ENCODE measurements around the gene CALM3.
A peak's percentile ranks its signal among the peaks of the same experiment; 100 is the strongest.

Gene CALM3

DNA sequence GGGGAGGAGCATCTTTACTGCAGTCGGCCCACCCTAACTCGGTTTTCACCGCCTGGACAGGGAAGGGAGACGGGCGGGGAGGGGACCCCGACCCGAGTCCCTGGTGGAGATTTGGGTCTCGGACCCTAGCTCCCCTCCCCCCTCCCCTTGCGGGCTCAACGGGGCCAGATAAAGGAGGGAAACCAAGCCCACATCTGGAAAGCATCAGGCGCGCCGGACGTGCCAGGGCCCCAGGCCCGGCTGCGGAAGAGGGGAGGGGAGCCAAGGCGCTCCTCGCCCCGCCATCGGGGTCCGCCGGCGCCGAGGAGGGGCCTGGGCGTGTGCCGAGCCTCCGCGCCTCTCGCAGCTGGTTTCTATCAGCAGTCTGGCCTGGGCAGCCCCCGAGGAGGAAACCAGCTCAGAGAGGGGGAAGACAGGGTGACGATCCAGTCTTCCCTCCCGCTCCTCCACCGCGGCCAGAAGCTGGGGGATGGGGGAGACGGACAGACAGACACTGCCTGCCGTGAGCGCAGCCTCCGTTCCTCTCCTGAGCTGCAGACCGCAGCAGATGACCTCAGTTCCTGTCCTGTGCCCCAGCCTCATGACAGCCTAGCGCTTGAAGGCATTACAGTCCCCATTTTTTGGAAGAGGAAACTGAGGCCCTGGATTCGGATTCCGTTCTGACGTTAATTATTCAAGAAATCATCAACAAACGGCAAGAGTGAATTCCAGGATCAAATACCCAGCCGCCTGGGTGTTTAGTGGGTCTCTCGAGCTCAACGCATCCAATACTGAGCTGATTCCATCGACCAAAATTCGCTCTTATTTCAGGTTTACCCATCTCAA lies 38.4 kb downstream of the CALM3 start:
- peak; percentile 58 to 64 for DNase-seq

DNA sequence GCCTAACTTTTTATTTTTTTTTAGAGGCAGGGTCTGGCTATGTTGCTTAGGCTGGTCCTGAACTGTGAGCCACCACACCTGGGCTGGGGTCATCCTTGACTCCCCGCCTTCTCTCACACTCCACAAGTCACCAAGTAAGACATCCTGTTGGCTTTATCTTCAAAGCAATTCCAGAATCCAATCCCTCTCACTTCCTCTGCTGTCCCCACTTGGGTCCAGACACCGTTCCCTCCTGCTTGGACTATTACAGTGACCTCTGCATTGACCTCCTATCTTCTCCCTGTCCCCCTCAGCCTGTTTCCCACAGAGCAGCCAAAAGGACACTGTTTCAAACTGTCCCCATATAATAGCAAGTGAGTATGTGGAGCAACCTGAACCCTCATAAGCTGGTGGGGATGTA lies 39.5 kb downstream of the CALM3 start:
- no peak for DNase-seq

DNA sequence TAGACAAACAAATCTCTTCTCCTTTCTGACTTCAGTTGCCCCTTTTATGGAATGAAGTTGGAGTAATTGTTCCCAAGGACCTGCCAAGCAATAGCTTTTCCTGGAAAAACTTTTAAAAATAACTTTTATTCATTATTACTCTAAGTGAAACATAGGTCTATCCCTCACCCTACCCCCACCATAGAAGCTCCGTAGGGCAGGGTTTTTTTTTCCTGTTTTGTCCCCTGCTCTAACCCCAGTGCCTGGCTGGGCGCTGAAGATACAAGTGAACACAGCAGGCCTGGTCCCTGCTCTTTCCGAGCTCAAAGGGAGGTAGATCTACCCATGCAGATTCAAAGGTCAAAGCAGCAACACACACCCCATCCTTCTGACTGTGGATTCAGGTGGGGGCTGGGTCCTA lies 43.6 kb downstream of the CALM3 start:
- no peak for DNase-seq

DNA sequence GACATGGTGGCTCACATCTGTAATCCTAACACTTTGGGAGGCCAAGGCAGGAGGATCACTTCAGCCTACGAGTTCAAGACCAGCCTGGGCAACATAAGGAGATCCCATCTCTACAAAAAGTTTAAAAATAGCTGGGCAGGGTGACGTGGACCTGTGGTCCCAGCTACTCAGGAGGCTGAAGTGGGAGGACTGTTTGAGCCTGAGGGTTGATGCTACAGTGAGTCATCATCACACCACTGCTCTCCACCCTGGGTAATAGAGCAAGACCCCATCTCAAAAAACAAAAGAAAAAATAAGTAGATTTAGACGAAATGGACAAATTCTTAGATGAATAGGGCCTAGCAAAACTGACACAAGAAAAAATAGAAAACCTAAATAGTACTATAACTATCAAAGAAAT lies 45.3 kb downstream of the CALM3 start:
- DNase-seq, result no peak

DNA sequence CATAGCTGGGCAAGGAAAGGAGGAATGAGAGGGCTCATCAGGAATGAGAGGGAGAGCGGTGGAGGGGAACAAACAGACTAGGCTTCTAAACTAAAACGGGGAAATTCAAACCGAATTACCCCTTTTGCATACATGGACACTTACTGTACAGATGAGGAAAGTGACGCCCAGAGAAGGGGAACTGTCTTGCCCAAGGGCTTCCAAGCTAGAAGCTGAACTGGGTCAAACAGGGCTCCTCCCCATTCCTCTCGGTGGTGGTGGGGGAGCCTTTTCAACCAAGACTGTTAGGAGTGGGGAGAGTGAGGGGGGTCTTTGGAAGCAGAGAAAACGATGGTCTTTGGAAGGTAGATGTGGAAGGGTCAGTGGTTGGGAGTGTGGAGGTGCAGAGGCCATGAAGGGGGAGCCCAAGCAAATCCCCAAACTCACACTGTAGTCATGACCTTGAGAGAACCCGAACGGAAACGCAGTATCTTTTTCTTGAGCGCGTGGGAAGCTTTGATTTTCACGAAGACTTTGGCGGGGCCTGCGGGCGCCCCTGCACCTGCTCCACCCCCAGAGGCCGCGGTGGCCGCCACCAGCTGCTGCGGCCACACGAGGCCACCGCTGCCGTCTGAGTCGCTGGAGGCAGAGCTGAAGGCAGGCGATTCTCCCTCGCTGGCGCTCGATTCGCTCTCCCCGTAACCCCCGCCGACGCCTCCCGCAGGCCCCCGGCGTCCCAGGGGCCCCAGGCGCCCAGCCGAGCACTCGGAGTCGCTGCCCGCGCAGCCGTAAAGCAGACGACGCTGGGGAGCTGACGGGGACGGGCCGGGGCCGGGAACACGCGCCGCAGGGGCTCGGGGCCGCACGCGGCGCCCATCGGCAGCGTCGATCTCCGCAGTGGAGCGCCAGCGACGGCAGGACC lies 47.2 kb downstream of the CALM3 start:
- no peak for DNase-seq

DNA sequence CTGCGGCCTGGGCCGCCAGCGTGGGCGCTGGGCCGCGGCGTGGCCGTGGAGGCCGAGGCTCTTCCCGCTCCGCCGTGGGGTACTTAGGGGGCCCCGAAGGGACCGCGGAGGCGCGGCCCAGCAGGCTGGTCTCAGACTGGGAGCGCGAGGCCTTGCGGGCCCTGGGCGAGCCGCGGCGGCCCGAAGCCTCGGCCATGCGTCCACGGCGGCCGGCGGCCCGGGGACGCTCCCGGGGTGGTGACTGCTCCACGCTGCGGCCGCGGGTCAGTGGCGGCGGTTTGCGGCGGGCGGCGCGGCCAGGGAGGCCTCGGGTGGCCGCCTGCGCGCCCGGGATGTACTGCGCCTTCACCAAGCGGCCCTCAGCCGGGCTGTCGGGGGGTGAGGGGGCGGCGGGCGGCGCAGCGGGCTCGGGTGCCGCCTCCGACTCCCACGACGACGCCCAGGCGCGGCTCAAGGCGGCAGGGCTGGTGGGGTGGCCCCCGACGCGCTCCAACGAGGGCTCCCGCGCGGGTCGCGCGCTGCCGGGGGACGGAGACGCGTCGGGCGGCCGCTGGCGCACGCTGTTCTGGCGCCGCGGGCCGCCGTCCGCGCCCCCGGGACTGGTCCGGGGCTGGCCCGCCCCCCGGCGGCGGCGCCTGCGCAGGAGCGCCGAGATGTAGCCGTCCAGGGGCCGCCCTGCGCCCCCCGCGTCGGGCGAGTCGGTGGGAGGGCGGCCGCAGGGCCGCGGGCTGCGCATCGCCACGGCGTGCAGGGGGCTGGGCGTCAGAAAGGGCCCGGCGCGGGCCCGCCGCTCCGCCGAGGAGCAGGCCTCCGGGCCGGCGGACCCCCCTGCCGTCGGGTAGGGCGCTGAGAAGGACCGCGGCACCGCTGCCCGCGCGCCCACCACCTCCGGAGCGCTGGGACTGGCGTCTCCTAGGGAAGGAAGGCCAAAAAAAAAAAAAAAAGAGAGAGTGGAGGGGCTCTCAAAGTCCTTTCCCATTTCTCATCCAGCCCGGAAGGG lies 48.1 kb downstream of the CALM3 start:
- no peak for DNase-seq

DNA sequence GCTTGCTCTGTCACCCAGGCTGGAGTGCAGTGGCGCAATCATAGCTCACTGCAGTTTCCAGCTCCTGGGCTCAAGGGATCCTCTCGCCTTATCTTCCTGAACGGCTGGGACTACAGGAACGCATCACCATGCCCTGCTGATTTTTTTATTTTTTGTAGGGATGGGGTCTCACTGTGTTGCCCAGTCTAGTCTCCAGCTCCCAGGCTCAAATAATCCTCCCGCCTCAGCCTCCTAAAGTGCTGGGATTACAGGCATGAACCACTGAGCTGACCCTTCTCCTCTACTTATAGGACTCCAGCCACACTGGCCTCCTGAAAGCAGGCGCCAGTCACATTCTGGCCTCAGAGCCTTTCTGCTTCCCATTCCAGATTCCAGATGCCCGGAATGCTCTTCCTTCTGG lies 49.3 kb downstream of the CALM3 start:
- no peak for DNase-seq

DNA sequence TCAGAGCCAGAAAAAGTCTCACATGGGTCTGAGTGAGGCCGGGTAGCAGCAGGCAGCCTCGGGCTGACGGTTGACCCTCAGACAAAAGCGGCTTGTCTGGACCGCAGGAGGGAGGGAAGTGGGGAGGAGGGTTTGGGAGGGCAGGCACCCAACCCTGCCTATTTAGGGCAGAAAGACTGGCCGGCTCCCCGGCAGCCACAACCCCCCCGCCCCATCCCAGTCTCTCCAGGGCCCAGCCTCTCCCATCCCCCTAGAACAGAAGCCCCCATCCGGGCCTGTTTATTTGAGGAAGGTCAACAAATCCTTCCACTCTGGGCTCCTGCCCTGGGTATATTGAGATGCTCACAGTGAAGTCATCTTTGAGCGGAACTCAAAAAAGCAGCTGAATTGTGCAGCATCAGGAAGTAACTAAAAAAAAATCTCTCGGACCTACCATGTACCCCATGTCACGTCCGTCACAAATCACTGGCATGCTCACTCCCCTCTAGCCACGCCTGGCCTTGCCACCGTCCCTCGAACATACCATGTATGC lies 53.6 kb downstream of the CALM3 start:
- DNase-seq, result no peak

DNA sequence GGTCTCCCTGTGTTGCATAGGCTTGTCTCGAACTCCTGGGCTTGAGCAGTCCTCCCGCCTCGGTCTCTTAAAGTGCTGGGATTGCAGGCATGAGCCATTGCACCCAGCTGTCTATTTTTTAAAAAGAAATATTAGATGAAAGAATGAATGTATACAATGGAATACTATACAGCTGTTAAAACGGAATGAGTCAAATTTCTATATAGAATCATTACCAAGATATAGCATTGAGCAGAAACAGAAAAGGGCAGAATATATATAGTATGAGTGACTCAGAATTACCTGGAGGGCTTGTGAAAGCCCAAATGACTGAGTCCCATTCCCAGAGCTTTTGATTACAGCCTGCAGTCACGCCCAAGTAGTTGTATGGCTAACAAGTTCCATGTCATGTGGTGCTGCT lies 55.4 kb downstream of the CALM3 start:
- DNase-seq, result no peak

DNA sequence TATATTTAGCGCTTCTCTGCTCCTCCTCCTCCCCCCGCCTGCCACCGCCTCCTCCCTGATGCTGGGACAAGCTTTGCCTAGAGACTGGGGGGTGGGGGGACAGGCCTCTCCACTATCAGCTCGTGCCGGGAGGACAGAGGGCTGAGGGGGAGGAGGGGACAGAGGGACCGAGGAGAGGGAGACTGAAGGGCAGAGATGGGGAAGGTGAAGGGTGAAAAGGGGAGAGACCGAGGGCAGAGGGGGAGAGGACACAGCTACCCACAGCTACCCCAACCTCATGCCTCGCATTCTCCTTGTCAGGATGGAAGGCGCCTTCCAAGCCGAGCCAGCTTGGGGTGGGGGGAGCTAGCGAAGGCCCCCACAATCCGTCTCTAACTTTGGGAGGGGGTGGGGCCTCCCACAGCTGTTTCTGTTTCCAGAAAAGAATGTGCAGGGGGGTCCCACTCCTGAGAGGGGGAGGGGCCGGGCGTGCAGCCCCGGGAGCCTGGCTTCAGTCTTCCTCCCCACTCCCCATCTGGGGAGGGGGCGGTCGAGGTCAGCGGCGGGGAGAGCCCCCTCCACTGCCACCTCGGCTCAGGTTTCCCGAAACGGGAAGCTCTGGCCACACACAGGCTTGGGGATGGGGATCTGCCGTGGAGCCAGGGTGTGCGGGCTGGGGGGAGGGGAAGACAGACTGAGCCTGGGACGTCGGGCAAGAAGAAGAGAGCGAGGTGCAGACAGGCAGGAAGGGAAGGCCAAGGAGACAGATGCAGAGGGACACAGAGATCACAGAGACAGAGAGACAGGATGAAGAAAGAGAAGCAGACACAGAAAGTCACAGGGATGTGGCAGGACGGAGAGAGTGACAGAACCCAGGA lies 58.2 kb downstream of the CALM3 start:
- peak in 1 of 2 experiments; percentile 30 for DNase-seq

DNA sequence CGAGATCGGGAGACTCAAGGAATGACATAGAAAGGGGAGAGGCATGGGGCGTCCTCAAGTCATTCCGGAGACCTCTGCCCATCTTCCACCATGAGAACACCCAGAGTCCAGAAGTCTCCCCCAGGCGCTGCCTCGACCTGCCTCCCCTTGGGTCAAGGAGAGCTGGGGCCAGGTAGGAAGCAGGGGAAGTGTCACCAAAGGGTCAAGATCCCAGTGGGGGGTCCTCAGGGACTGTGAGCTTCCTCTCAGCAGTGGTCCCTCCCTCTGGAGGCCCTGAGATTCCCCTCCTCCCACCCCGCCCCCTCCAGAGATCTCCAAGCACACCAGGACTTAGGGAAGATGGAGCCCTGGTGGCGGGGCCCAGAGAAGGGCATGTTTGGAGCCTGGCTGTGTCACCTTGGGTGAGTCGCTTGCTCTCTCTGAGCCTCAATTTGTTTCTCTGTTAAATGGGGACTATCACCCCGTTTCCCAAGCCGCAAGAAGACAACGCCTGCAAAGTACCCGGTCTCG lies 58.9 kb downstream of the CALM3 start:
- peak in 1 of 2 experiments; percentile 29 for DNase-seq

Data from activated T-cell treated with anti-CD3 and anti-CD28 coated beads, Interleukin-2, amount 50 U/mL, for 48 hours (primary cell).